Tibial nerve (tissue), 4 donors: ENCODE data around the gene COPE. TPM values are rescaled to one million over a fixed set of nuclear protein-coding genes. Genes with fewer than 3 reads are reported as not detected.

Experiments used
- DNase-seq, 2 donors: peaks; one replicate each; pipeline ENCODE4 v3.0.0-alpha.2; 2019; ENCODE audit warnings: low spot score in 2 of 2
- H3K27ac ChIP-seq, 4 donors: fragments of 200-600 bp; sonication (generic) in 3 of 4; one replicate each; pipeline ENCODE4 v1.5.1; 2017 to 2019; ENCODE audit warnings: mild to moderate bottlenecking in 1 of 4
- H3K27me3 ChIP-seq, 2 donors: fragments of 200-600 bp; sonication (generic) in 1 of 2; one replicate each; pipeline versions ENCODE4 v1.5.1 to v1.6.0; 2017 to 2019
- H3K36me3 ChIP-seq, 3 donors: fragments of 200-600 bp; sonication (generic); one replicate each; pipeline ENCODE4 v1.5.1; 2018 to 2019
- H3K4me1 ChIP-seq, 4 donors: fragments of 200-600 bp; sonication (generic) in 3 of 4; one replicate each; pipeline ENCODE4 v1.5.1; 2017 to 2019
- H3K4me3 ChIP-seq, 4 donors: fragments of 200-600 bp; sonication (generic) in 3 of 4; one replicate each; pipeline ENCODE4 v1.5.1; 2017 to 2019; ENCODE audit warnings: mild to moderate bottlenecking in 1 of 4, moderate library complexity in 1 of 4
- H3K9me3 ChIP-seq, 4 donors: fragments of 200-600 bp; sonication (generic) in 3 of 4; one replicate each; pipeline ENCODE4 v1.5.1; 2017 to 2019
- CTCF ChIP-seq, 5 experiments: fragments of 200-600 bp in 3 of 5; fragments of 450-650 bp in 2 of 5; sonication (generic) in 3 of 5; IDR thresholded peaks; one replicate each; pipeline ENCODE4 v1.5.1; 2016 to 2019; ENCODE audit warnings: antibody characterized with exemption in 5 of 5, mild to moderate bottlenecking in 3 of 5, moderate library complexity in 2 of 5
- EP300 ChIP-seq, 2 donors: sonication (generic); formaldehyde crosslinking; IDR thresholded peaks; one replicate each; pipeline ENCODE4 v1.6.1; 2017; ENCODE audit warnings: antibody characterized with exemption in 2 of 2, mild to moderate bottlenecking in 1 of 2
- POLR2A ChIP-seq, 2 donors: fragments of 450-650 bp; IDR thresholded peaks; one replicate each; pipeline ENCODE4 v1.6.1; 2017; ENCODE audit warnings: antibody characterized with exemption in 2 of 2, mild to moderate bottlenecking in 2 of 2, moderate library complexity in 2 of 2
- WGBS, 2 donors: methylation state at CpG; one replicate each; pipeline ENCODE4 v1.1.5; 2018; 5-methylcytosine and 5-hydroxymethylcytosine counted together
- total RNA-seq, 4 donors: library from RNA; depleted of rRNA; stranded (reverse); fragments of >200 nt; gene quantifications; one replicate each; pipeline ENCODE4 v1.1.0, GENCODE V29; 2016

The COPE gene
- 100 to 1,000 TPM; 151 to 266 (median 183) TPM for total RNA-seq

GRCh38 chr19:18919086-18919899 lies at the start of gene COPE, which contains the start of gene DDX49:
Gene COPE, minus strand, starts transcription at chr19:18919387. Its CDS starts 39 bp downstream, at chr19:18919348.
Gene DDX49, plus strand, starts transcription at chr19:18919715. Its CDS starts 27 bp downstream, at chr19:18919742.
- peak; percentile 96 to 99 for DNase-seq
- Histone ChIP-seq H3K9me3 (no peaks in the 10 kb centered on the region), H3K27ac (peak within 1 kb of the TSS; percentile 50 to 92 (median 92)), H3K4me1 (peaks cover 0 to 50% (median 19%) of the 10 kb centered on the region in 4 donors), H3K4me3 (peak within 1 kb of the TSS; percentile 79 to 98 (median 90)), H3K36me3 (peaks cover 0 to 53% (median 15%) of the 10 kb centered on the region in 3 donors), H3K27me3 (no peaks in the 10 kb centered on the region)
- 0% methylated on average over 70 to 72 of the region's 72 CpGs for WGBS, 2 donors
- peak; percentile 88 to 90 for TF ChIP-seq EP300 (IDR thresholded peaks at IDR 0.05)
- TF ChIP-seq POLR2A (IDR thresholded peaks at IDR 0.05): peak; percentile 55 to 77
- no peak for TF ChIP-seq CTCF (IDR thresholded peaks at IDR 0.05)

- peaks cover 0 to 30% (median 10%) of the 10 kb centered on the region in 4 donors for H3K4me1 ChIP-seq
- DNase-seq: peak; percentile 23 to 57
- TF ChIP-seq EP300 (IDR thresholded peaks at IDR 0.05) (peak; percentile 76 to 78), POLR2A (IDR thresholded peaks at IDR 0.05) (no peak)
- peaks cover 0 to 13% of the 10 kb centered on the region in 2 donors for H3K27me3 ChIP-seq
- peak overlapping the region; percentile 52 to 89 (median 72) for H3K27ac ChIP-seq
- 37 to 46% methylated on average over 11 of the region's 11 CpGs for WGBS, 2 donors
- H3K9me3 ChIP-seq: no peaks in the 10 kb centered on the region
- no peak overlapping the region for H3K4me3 ChIP-seq
- H3K36me3 ChIP-seq: no peaks in the 10 kb centered on the region
Observed at GRCh38 chr19:18967358-18968146, 48.4 kb upstream of the COPE start.

GRCh38 chr19:18966307-18966706 lies 47.1 kb upstream of the COPE start:
- H3K9me3 ChIP-seq: no peaks in the 10 kb centered on the region
- WGBS, 2 donors: 36 to 45% methylated on average over 4 of the region's 4 CpGs
- peak overlapping the region in 2 of 4 donors; percentile 78 to 89 for H3K27ac ChIP-seq

GRCh38 chr19:18964121-18964520 lies 44.9 kb upstream of the COPE start:
- DNase-seq: no peak
- WGBS, 2 donors: 89 to 90% methylated on average over 9 of the region's 9 CpGs
- H3K4me1 ChIP-seq: peaks cover 0 to 7% (median 0%) of the 10 kb centered on the region in 4 donors

More at GRCh38 chr19:18966307-18966706, 47.1 kb upstream of the COPE start:
- Histone ChIP-seq H3K36me3 (no peaks in the 10 kb centered on the region), H3K27me3 (peaks cover 0 to 25% of the 10 kb centered on the region in 2 donors), H3K4me1 (peaks cover 0 to 24% (median 8%) of the 10 kb centered on the region in 4 donors), H3K4me3 (no peak overlapping the region)
- TF ChIP-seq EP300 (IDR thresholded peaks at IDR 0.05): no peak
- no peak for TF ChIP-seq CTCF (IDR thresholded peaks at IDR 0.05)
- no peak for TF ChIP-seq POLR2A (IDR thresholded peaks at IDR 0.05)
- no peak for DNase-seq

More at GRCh38 chr19:18964121-18964520, 44.9 kb upstream of the COPE start:
- H3K36me3 ChIP-seq: no peaks in the 10 kb centered on the region
- TF ChIP-seq POLR2A (IDR thresholded peaks at IDR 0.05) (no peak), EP300 (IDR thresholded peaks at IDR 0.05) (no peak), CTCF (IDR thresholded peaks at IDR 0.05) (no peak)
- no peaks in the 10 kb centered on the region for H3K9me3 ChIP-seq
- no peak overlapping the region for H3K4me3 ChIP-seq
- peaks cover 0 to 25% of the 10 kb centered on the region in 2 donors for H3K27me3 ChIP-seq
- no peak overlapping the region for H3K27ac ChIP-seq
